Fibroblast of villous mesenchyme (primary cell): ENCODE data around the gene SSH3. TPM values are rescaled to one million over a fixed set of nuclear protein-coding genes. Genes with fewer than 3 reads are reported as not detected.
A peak's percentile ranks its signal among the peaks of the same experiment; 100 is the strongest.

Experiments
- DNase-seq: peaks from one replicate; pipeline ENCODE4 v3.0.0-alpha.2; 2010; ENCODE audit warnings: low read depth
- H3K4me3 ChIP-seq: 2 replicates; pipeline ENCODE4 v1.5.1; 2011; ENCODE audit warnings: low read depth, mild to moderate bottlenecking, low read length
- total RNA-seq: library from RNA; depleted of rRNA; stranded (reverse); fragments of >200 nt; gene quantifications from 2 replicates; pipeline ENCODE4 v1.2.3, GENCODE V29; 2012
- TF ChIP-seq, protein P1 (sequence below): IDR thresholded peaks from 2 replicates; pipeline ENCODE4 v1.5.1; 2012; ENCODE audit warnings: low read depth, mild to moderate bottlenecking, low read length; ENCODE audit not compliant: insufficient read depth

The SSH3 gene
- total RNA-seq, 1 donor, result 21.2 TPM

DNA sequence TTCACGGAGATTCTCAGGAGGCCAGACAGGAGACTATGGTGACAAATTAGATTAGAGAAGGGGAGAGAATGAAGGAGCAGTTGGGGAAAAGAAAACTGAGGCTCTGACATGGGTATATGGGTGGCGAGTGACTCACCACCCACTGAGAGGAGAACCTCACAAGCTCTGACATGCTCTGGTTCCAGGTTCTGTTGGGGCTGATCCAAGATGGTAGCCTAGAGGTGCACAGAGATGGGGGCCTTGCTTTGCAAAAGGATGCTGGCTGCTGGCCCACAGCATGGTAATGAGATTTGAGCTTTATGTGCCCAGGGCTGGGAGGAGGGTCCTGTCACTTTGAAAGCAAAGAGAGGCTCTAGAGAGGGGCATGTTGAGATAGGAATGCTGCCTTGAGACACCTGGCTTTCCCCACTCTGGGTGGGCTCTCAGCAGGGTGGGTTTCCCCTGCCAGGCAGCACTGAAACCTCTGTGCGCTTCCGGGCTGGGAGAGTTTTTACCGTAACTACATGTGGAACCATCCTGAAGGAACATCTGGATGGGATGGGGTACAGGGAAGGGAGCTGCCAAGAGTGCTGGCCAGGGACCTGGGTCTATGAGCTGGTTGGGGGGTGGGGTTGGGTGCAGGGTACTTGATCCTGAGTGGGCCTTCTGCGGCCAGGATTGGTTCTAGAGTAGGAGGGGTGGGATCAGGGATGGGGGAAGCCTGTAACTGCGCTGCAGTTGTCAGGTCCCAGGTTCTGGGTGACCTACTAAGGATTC lies 38.3 kb upstream of the SSH3 start:
- TF ChIP-seq, protein P1, sequence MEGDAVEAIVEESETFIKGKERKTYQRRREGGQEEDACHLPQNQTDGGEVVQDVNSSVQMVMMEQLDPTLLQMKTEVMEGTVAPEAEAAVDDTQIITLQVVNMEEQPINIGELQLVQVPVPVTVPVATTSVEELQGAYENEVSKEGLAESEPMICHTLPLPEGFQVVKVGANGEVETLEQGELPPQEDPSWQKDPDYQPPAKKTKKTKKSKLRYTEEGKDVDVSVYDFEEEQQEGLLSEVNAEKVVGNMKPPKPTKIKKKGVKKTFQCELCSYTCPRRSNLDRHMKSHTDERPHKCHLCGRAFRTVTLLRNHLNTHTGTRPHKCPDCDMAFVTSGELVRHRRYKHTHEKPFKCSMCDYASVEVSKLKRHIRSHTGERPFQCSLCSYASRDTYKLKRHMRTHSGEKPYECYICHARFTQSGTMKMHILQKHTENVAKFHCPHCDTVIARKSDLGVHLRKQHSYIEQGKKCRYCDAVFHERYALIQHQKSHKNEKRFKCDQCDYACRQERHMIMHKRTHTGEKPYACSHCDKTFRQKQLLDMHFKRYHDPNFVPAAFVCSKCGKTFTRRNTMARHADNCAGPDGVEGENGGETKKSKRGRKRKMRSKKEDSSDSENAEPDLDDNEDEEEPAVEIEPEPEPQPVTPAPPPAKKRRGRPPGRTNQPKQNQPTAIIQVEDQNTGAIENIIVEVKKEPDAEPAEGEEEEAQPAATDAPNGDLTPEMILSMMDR, result no peak
- H3K4me3 ChIP-seq, result no peak overlapping the region
- DNase-seq, result no peak

DNA sequence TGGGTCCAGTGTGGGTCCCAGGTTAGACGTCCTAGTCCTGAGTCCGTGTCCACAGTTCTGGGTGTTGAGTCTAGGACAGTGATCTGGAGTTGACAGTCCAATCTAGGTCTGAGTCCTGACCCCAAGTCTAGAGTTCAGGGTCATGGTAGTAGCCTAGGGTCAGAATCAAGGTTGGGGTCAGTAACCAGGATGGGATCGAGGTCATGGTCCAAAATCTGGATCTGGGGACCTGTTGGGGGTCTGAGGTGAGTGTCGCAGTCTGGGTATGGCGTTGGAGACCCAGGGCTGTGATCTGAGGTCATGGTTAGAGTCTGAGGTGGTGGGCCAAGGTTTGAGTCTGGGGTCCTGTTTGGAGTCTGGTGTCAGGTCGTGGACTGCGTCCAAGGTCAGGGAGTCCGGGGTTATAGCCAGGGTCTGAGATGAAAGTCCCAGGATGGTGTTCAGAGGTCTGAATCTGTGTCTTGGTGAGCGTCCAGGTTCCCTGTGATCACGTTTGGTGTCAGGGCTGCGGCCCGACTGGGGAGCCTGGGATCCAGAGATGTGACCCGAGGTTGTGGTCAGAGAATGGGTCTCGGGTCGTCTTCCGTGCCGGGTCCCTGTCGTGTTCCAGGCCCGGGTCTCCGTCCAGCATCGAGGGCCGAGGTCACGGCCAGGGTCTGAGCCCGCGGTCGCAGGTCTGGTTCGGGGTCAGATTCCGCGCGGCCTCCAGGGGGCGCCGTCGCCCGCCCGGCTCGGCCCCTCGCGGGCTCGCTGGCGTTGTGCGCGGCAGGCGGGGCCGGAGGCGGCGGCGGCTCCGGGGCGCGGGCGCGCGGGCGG lies 37.5 kb upstream of the SSH3 start:
- DNase-seq, result peak; percentile 53
- peak overlapping the region; percentile 14 for H3K4me3 ChIP-seq
- TF ChIP-seq, protein P1, result peak; percentile 67

DNA sequence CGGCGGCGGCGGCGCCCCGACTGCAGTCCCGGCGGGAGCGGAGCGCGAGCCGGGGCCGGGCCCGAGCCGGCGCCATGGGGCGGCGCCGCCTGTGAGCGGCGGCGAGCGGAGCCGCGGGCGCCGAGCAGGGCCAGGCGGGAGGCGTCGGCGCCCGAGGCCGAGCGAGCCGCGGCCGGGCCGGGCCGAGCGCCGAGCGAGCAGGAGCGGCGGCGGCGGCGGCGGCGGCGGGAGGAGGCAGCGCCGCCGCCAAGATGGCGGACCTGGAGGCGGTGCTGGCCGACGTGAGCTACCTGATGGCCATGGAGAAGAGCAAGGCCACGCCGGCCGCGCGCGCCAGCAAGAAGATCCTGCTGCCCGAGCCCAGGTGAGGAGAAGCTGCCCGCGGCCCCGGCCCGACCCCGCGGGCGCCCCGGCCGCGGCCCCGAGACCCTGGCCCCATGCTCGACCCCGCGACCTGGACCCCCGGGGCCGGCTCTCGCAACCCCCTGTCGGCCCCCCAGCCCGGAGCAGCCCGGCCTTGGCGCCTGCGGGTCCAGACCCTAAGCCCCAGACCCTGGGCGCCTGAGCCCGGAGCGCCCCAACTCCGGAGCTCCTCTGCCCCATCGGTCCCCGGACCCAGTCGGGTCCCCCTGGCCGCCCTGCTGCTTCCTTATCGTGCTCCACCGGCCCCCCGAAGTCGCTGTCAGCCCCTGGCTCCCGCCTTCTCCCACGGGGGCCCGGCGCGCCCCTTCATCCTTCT lies 36.7 kb upstream of the SSH3 start, which contains the start of gene GRK2:
GRK2 (plus strand) TSS at position 25 of the 739 bp plus-strand sequence; CDS start at position 252, 227 bp downstream.
- peak within 1 kb of the TSS; percentile 85 for H3K4me3 ChIP-seq
- TF ChIP-seq, protein P1, result no peak
- DNase-seq, result peak; percentile 44

DNA sequence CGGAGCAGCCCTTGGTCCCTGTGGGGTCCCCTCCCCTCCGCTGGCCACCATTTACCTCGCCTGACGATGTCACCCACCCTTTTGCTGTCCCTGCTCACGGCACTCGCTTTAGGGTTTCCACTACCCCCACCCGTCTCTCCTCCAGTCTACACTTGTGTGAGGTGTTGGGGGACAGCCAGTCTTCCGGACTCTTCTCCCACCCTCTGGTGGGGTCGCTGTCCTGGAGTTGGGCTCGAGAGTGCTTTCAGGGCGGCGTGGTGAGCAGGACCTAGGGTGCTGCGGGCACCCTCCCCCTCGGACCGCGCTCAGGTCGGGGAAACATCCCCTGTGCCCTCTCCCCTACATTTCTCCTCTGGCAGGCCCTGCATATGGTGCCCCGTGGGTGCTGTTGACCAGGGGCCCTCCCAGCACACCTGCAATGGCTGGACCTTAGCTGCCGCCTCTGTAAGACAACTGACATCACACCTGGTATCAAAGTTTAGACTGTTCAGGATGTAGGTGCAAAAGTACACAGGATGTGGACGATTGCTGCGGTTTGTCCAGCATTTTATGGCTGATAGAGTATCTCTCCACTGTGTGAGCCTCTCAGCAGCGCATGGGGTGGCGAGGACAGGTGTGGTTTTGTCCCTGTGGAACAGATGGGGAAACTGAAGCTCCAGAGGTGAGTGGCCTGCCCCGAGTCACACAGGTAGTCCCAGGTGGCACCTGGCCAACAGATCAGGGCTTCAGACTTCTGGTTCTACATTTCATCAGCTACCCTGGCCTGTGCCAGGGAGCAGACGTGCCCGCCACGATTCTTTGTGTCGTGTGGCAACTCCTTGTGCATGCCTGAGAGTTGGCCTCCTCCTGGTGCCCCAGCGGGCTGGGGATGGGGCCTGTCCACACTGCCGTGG lies 35.9 kb upstream of the SSH3 start:
- H3K4me3 ChIP-seq, result peak overlapping the region; percentile 85
- DNase-seq, result no peak
- TF ChIP-seq, protein P1, result no peak

- no peak for DNase-seq
- TF ChIP-seq, protein P1, result no peak
- peak overlapping the region; percentile 85 for H3K4me3 ChIP-seq
Measured at GRCh38 chr11:67268081-67268961, 35.0 kb upstream of the SSH3 start.
